GM19025 (cell line): ENCODE data around the gene COL18A1.
"Not testable (repeated sequence)": the region's sequence is repeated elsewhere in the genome, so short reads cannot be mapped to it uniquely, and the experiment has no call there.

Experiments
- ATAC-seq: cut with Tn5 transposase; IDR thresholded peaks from one replicate; pipeline ENCODE4 v1.9.1; 2021; ENCODE audit warnings: mild to moderate bottlenecking, low read depth, moderate library complexity; ENCODE audit not compliant: unreplicated experiment

COL18A1 gene

DNA sequence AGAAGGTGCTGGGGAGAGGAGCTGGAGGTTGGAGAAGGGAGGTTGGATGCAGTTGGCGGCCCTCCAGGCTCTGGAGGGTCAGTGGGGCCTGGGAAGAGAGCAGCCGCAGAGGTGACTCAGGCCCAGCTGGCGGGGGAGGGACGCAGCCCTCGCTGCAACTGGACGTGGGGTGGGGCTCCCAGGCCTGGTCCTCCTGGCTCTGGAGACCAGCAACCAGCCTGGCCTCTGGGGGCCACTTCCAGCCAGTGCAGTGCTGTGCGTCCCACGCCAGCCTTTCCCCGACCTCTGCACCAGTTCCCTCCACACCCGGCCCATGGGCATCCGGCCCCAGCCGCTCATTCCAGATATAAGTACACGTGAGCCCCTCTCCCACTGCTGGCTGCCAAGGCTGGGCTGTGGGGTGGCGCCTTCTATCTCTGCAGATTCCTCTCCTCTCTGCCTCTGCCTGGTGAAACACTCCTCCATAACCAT, 38.0 kb upstream of the COL18A1 start:
- ATAC-seq: no peak

DNA sequence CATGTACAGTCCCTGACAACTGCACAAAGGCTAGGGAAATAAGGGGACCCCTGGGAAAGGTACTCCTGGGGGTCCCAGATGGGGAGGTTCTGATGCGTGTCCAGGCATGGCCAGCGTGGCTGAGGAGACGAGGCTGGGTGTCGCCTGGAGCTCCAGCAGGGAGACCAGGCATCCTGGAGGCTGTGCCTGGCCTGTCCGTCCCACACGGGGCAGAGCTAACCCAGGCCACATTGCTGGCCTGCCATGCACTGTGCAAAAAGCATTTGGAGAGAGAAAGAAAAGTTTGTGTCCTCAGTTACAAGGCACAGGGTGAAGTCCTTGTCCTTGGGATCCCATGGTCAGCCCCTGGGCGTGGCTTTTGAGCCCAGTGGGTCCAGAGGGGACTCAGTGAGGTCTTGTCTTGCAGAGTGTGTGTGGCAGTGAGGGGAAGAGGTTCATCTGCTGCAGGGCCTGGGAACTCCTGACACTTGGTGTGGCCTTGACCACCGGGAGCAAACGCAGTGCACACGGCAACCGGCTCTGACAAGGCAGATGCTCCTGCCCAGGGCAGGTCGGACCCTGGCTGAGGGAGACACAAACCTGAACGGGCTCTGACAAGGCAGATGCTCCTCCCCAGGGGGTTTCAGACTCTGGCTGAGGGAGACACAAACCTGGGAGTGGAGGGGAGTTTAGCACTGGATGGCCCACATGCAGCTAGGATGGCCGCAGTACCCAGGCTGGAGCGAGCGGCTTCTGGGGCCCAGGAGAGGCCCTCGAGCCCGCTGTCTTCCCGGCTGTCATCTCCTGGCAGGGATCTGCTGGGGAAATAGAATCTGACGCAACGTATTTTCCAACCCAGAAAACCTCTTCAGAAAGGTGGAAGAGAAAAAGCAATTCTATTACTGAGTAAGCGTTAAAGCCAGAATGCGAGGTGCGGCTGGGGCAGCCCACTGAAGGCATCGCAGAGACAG, 37.3 kb upstream of the COL18A1 start:
- no peak for ATAC-seq

DNA sequence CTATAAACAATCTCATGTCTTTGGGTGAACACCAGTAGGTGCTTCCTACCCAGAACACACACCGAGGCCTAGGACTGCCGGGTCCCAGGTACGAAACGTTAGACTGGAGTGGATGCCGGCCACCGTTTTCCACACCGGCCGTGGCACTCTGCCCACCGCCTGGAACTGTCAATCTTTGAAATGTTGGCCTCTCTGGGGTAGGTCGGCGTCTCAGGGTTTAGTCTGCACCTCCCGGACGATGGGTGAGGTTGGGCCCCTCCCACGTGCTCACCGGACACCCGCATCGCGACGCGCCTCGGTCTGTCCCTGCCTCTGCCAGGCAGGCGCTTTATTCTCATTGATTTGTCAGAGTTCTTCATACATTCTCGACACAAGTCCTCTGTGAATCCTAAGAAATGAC, 35.9 kb upstream of the COL18A1 start:
- not testable (repeated sequence) for ATAC-seq

DNA sequence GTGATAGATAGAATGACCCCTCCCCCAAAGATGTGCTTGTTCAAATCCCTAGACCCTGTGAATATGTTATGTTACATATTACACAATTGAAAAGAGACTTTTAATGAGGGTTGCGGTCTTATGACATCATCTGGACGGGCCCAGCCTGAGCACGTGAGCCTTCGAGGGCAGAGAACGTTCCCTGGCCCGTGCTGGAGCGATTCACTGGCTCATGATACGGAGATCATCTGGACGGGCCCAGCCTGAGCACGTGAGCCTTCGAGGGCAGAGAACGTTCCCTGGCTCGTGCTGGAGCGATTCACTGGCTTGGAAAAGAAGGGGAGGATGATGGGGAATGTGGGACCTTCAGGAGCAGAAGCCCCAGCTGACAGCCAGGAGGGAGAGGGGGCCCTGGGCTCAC, 34.4 kb upstream of the COL18A1 start:
- no peak for ATAC-seq

DNA sequence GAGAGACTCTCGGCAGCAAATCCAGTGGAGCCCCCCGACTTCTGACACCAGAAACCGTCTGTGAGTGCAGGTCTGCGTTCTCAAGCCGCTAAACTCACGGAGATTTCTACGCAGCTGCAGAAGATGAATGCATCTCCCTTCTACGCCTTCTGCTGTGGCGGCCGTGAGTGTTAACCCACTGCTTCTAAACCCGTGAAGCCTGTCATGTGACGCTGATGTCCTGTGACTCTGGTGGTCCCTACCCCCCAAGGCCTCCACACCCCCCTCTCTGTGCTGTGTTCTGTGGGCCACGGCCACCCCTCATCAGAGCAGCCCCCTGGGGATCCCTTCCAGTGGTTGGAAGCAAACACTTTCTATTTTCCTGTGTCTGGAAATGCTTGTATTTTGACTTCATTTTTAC, 33.9 kb upstream of the COL18A1 start:
- ATAC-seq: no peak

DNA sequence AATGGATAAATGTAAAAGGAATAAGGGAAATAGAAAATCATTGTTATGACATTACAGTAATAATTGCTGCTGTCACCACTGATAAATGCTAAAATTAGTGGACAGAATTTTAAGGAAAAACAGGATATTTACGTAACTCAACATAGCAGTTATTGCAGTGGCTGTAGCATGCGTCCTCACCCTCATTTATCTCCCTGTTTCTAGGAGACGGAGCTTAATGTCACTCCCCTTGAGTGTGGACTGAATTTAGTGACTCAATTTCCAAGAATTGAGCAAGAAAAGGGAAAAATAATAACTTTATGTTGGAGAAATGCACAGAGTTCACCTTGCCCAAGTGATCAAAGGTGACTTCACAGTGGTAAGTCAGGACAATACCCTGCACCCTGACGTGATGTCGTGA, 33.3 kb upstream of the COL18A1 start:
- no peak for ATAC-seq

DNA sequence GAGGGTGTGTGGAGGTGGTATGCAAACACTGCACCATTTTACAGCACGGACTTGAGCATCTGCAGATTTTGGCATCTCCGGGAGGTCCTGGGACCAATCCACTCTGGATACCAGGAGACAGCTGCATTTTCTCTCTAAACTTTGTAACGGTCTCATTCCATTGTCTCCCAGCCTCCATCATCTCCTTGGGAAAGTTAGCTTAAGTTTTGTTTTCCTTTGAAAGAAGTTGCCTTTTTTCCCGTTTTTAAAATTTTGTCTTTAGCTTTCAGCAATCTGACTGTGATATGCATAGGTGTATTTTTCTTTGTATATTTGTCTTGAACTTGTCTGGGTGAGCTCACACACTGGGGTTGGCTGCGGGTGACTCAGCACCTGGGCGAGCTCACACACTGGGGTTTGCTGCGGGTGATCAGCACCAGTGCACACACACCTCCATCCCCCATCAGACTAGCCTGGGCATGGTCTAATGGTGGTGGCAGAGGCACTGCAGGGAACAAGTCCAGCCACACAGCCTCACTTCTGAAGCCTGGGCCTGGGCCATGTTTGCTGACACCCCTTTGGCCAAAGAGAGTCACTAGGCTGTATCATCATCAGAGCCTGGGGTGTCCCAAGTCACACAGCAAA, 32.1 kb upstream of the COL18A1 start:
- no peak for ATAC-seq

DNA sequence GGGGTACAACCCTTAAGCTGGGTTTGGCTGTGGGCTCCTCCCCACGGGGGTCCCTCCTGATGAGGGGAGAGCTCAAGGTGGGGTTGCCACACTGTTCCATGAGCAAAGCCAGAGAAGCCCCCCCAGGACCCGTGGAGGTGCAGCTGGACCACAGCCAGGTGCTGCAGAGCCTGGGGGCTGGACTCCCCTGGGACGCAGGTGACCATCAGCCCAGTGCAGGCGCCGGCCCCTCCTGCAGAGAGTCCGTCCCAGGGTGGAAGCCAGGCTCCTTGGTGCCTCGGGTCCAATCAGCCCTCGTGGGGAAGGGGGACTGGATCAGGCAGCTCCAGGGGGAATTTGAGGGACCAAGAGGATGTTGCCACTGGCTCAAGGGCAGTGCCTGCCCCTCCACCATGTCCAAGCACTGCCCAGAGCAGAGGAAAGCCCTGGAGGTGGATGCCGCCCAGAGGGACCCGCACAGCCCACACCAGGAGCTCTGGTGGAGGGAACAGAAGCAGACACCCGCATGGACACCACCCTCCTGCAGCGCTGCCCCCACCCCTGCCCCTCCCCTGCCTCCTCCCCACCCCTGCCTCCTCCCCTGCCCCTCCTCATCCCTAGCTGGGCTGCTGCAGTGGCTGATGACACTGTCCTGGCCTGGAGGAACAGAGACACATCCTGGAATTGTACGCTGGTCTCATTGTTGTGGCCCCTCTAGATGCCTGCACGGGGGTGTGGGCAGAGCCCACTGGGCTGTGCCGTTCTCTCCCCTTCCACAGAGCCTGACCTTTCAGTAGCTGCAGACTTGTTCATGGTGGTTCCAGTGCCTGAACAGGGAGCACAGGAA, 30.8 kb upstream of the COL18A1 start:
- no peak for ATAC-seq

DNA sequence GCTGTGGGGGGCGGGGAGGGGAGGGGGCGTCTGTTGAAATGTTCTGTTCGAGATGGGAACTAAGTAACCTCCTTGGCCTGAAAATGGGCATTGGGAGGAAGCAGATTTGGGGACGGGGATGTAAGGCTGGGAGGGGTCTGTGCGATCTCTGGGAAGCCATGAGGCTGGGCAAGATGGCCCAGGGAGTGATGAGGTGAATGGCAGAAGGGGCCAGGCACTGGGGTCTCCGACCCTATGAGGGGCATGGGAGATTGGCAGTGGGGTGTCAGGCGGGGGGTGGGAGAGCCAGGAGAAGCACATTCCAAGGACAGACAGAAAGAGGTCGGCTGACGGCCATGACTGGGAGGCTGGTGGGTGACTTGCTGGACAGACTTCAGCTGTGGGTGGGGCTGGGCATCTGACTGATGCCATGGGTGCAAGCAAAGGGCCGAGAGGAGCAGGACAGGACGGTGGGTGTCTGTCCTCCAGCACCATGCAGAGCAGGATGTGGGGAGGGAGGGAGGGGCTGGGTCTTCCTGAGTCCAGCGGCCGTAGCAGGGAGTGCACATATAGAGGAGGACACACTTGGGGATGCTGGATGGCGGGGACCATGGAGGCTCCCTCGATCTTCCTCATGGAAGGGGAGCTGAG, 30.0 kb upstream of the COL18A1 start:
- no peak for ATAC-seq

DNA sequence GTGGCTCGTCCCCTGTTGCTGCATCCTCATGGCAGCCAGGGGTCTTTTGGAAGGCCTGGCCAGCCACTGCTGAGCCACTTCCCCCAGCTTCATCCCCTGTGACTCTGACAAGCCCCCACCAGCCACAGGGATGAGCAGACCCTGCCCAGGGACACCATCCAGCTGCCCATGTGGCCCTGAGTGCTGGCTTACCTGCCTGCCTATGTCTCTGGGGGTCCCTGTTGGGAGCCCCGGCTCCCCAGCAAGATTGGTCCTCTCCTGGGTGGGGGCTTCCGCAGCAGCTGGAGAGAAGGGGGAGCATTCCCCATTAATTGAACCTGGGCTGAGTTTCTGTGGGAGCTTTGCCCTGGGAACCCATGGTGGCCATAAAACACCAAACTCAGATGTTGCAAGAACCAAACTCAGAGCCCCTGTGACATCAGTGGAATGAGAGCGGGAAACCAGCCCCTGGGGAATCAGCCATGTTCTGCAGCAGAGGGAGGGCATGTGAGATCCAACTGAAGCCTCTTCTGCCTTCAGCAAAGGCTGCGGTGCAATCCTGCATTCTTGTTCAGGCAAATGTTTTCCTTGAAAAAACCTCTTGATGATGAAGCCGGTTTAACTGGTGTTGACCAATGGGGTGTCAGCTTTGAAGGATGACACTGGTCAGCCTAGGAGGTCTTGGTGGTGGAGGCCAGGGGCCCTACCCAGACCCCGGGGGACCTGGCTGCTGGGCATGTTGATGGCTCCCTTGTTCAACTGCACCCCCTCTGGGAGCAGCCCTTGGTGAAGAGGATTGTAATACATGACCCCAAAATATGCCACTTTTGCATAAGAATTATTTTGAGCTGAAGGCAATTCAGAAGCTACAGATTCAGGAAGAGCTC, 28.3 kb upstream of the COL18A1 start:
- ATAC-seq: no peak

DNA sequence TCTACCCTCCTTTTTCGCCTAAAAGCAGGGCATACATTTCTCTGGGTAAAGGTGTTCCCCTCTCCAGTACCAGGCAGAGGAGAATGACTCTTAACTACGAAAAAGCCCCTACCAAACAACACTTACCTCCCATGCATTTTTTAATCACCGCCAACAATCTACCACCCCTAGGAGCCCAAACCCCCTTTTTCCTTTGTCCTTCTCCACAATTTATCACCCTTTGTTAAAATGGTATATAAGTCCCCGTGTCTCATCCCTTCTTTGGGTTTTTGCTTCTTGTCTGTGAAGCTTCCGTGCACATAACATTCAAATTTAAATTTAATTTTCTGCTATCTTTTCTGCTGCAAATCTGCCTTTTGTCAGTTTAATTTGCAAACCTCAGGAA, 27.6 kb upstream of the COL18A1 start:
- ATAC-seq: no peak

DNA sequence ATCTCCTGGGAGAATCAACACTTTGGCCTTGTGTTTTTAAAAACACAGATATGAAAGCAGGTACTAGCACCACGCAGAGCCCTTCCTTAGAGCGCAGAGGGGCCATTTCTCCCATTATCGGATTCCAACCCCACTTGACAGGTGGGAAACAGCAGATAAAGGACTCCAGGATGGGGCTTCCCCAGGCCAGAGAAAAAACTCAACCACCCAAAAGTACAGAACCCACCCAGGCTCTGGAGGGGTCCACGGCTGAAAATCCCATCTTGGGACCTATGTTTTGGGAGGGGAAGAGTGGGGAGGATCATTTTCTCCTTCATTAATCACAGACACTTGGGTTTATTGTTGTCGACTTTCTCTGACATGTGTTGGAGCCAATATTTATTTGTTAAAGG, 27.1 kb upstream of the COL18A1 start:
- ATAC-seq: no peak

DNA sequence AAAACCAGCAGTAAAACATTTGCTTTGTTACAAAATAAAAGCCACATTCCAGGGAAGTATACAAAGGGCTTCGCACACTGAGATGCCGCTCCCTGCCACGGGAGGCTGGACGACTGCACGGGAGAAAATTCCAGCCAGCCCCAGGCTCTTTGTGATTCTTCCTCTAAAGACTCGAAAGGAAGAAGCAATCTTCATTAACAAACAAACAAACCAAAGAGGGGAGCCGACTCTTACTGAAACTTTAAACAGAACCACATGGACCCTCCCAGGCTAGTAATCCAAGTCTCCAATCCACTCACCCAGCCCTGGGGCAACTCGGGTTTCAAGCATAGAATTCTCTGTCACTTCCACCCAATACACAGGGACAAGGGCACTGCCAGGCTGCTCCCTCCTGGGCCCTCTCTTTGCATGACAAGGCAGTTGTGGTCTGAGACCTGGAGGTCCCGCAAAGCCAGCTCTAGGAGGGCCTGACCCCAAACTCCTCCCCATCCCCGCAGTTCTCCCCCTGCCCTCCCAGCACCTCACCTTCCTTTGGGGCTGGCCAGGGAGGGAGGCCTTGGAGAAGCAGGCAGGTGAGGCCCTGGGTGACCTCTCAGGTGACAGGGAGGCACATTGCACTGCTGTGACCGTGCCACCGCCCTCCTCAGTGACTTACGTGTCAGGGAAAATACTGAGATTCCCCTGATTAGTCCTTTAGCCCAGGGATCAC, 26.6 kb upstream of the COL18A1 start:
- ATAC-seq: no peak

DNA sequence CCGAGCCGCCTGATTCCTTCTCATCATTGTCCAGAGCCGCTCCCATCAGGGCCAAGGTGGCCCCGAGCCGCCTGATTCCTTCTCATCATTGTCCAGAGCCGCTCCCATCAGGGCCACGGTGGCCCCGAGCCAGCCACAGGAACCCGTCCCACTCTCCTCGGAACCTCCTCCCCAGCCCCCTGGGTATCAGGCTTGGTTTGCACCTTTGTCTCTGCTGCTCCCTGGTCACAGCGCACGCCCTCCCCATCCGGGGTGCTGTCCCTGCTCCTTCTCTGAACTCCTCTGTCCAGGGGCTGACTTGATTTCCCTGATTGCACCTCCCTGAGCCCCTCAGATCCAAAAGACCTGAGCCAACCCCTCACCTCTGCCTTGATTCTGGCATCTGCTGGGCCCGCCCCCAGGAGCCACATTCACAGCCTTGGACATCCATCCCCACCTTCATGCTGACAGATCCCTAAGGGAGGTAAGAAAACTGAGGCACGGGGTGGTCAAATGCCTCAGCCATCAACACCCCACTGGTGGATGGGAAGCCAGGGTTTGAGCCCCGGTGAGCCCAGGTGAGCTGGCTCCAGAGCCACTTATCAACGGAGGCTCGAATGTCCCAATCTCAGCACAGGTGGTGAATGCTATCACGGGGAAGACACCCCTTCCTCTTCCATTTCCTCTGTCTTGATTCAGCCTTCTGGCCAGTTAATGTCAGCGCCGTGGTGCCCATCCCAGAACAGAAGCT, 25.6 kb upstream of the COL18A1 start:
- ATAC-seq: no peak

DNA sequence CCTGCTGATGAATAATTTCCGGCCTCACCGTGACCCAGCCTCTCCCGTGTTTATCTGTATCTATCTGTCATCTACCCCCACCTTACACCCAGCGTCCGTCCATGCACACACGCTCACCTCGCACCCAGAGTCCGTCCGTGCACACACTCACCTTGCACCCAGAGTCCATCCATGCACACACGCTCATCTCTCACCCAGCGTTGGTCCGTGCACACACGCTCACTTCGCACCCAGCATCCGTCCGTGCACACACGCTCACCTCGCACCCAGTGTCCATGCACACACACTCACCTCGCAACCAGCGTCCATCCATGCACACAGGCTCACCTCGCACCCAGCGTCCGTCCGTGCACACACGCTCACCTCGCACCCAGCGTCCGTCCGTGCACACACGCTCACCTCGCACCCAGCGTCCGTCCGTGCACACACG, 25.0 kb upstream of the COL18A1 start:
- ATAC-seq: no peak

DNA sequence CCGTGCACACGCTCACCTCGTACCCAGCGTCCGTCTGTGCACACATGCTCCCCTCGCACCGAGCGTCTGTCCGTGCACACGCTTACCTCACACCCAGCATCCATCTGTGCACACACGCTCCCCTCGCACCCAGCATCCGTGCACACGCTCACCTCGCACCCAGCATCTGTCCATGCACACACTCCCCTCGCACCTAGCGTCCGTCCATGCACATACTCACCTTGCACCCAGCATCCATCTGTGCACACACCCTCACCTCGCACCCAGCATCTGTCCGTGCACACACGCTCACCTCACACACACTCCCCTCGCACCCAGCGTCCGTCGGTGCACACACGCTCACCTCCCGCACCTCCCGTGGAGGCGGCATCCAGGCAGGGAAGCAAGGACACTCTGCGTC, 24.4 kb upstream of the COL18A1 start:
- no peak for ATAC-seq

DNA sequence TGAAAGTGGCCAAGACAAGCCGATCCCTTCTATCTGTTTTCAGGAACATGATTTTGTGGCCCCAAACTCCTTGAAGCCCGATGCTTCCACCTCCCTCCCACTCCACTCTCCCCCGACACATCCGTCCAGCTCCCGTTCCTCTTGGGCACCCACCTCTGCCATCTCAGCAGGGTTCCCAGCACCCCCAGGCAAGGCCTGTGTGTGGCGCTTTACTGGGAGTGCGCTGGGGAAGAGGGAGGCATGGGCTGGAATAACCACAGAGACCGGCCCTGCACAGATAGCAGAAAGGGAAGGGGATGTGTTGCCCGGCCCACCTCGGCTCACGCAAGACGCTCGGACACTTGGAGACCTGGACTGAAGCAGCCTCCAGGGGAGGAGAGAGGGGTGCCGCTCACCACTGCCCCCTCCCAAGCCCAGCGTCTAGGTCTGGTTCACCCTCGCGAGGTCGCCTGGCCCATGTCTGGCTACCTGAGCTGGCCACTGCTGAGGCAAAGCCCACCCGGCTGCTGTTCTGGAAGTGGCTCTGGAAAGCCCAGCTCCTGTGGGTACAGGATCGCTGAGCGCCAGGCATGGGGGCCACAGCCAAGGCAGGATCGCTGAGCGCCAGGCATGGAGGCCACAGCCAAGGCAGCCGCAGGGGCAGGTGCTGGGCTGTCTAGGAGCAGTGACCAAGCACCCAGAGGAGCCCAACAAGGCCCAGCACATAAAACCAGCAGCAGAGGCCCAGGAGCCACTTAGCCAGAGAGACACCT, 23.8 kb upstream of the COL18A1 start:
- ATAC-seq: no peak
